NT2/D1 (cell line): Measurements from ENCODE around the gene RBM46.

Experiments
- SUZ12 ChIP-seq: IDR thresholded peaks from 2 replicates; pipeline ENCODE4 v1.6.1; 2011; ENCODE audit not compliant: insufficient read length, insufficient read depth; ENCODE audit errors: extremely low read depth
- YY1 ChIP-seq: IDR thresholded peaks from 2 replicates; pipeline ENCODE4 v1.6.1; 2011; ENCODE audit not compliant: insufficient read length, insufficient read depth
- ZNF274 ChIP-seq: IDR thresholded peaks from 2 replicates; pipeline ENCODE4 v1.6.1; 2011; ENCODE audit warnings: mild to moderate bottlenecking, low read depth, low read length

DNA sequence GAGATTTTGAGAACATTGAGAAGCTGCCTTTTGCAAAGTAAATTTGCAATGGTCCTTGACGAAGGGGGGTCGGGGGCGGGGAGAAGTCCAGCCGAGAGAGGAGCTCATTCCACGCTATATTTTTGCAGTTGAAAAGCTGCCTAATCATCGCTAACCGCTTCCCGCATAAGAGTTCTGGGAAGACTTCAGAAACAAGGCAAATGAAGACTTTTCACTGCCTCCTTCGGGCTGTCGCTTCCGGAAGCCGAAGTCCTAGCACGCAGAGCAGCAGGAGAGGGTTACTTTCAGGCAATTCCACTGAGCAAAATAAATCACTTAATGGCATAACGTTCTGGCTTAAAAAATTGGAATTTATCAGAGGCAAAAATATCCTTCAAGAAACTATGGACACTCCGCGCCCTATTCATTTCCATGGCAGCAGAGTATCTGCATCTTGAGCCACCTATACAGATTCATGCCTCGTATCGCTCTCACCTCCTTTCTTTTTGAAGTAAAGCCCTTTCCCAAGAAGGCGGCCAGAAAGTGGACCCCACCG is 39.9 kb upstream of the RBM46 start:
- TF ChIP-seq SUZ12 (no peak), YY1 (no peak), ZNF274 (no peak)
